BLaER1 (cell line): ENCODE results near the gene MGLL.
A peak's percentile ranks its signal among the peaks of the same experiment; 100 is the strongest.

Source experiments
- H3K27ac ChIP-seq: shearing (Covaris generic); formaldehyde crosslinking; 2 replicates; pipeline ENCODE4 v1.8.1; 2022
- H3K27me3 ChIP-seq: shearing (Covaris generic); formaldehyde crosslinking; 2 replicates; pipeline ENCODE4 v1.8.1; 2022
- H3K36me3 ChIP-seq: shearing (Covaris generic); formaldehyde crosslinking; 2 replicates; pipeline ENCODE4 v1.8.1; 2022
- H3K4me1 ChIP-seq: shearing (Covaris generic); formaldehyde crosslinking; 2 replicates; pipeline ENCODE4 v1.8.1; 2022
- H3K4me2 ChIP-seq: shearing (Covaris generic); formaldehyde crosslinking; 2 replicates; pipeline ENCODE4 v1.8.1; 2022
- H3K4me3 ChIP-seq: shearing (Covaris generic); formaldehyde crosslinking; 2 replicates; pipeline ENCODE4 v1.8.1; 2022
- H3K9ac ChIP-seq: shearing (Covaris generic); formaldehyde crosslinking; 2 replicates; pipeline ENCODE4 v1.8.1; 2022
- H3K9me3 ChIP-seq: shearing (Covaris generic); formaldehyde crosslinking; 2 replicates; pipeline ENCODE4 v1.8.1; 2022
- H4K20me1 ChIP-seq: shearing (Covaris generic); formaldehyde crosslinking; 2 replicates; pipeline ENCODE4 v1.8.1; 2022
- Cebpa-rat ChIP-seq: shearing (Covaris generic); IDR thresholded peaks from 2 replicates; pipeline ENCODE4 v1.8.1; 2022

Gene MGLL

DNA sequence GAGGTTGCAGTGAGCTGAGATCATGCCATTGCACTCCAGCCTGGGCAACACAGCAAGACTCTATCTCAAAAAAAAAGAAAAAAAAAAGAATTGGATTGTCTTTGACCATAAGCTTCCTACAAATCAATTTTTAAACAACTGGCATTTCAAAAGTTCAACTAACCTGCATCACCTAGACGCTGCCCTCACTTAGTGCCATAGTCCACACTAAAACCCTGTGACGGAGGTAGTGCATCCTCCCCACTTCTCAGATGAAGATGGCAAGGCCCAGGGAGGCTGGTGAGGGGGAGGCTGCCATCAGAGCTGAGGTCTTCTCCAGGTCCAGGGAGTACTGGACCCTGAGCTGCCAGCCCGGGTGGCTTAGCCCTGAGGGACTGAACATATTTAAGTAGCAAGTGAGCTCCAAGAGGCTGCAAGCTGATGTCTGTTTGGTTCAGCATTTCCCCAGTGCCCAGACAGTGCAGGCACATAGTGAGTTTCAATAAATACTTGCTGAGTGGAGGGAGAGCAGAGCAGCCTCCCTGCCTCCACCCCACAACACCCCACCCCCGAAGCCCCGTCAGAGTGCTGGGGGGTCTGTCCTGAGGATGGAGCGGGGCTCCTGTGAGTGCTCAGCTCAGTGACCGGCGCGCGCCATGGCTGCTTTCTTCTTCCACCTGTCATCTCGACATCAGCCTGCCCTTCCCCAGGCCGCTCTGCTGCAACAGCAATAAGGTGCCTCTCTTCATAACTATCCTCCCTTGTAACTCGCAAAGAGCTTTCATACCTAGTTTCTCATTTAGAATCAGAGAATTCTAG is 52.8 kb downstream of the MGLL start:
- H3K36me3 ChIP-seq = no peaks in the 10 kb centered on the region
- H3K9ac ChIP-seq = no peak overlapping the region
- no peak overlapping the region for H3K4me3 ChIP-seq
- H3K27me3 ChIP-seq = no peaks in the 10 kb centered on the region
- H3K27ac ChIP-seq = no peak overlapping the region
- H4K20me1 ChIP-seq = no peaks in the 10 kb centered on the region
- TF ChIP-seq Cebpa-rat = no peak
- peaks cover 36% of the 10 kb centered on the region for H3K4me1 ChIP-seq
- H3K4me2 ChIP-seq = no peak overlapping the region
- peaks cover 28% of the 10 kb centered on the region for H3K9me3 ChIP-seq

DNA sequence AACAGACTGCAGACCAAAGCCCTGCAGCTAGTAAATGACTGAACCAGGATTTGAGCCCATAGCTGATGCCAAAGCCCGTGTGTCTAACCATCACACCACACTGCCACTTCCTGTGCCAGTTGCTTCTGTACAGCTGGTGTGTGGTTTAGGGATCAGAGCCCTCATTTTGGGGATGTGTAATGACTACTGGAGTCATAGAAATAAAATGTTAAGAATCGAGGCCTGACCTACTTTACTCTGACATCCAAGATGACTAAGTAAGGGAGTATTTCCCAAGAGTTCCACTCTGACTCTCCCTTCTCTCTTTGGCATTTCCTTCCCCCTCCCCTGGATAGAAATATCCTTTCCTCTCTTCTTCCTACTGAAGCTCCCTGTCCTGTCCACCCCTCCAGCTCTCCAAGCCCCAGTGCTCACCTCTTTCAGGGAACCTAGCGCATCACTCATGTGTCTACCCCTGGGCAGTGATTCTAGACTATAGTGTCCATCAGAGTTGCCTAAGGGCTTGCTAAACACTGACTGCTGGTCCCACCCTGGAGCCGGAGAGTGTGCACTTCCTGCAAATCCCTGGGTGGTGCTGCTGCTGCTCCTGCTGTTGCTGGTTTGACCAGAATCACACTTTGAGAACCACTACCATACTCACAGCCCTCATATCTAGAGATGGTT is 53.8 kb downstream of the MGLL start:
- H4K20me1 ChIP-seq = no peaks in the 10 kb centered on the region
- H3K4me2 ChIP-seq = no peak overlapping the region
- no peak overlapping the region for H3K27ac ChIP-seq

DNA sequence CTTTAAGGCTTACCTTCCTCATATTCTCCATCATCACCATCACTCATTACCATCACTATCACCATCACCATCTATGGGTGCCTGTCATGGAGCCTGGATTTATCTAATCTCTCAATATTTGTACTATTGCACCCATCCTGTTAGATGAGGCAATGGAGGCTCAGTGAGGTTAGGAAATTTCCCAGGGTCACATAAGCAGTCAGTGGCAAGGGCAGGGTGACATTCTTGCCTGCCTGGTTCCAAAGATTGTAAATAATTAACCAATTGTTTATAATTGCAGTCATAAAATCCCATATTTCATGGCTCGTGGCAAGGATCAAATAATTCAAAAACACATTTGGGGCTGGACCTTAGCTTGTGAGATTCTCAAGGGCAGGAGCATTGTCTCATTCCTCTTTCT is 55.2 kb downstream of the MGLL start:
- H3K4me3 ChIP-seq = no peak overlapping the region

More for the DNA sequence above, 53.8 kb downstream of the MGLL start:
- Histone ChIP-seq H3K27me3 (no peaks in the 10 kb centered on the region), H3K9me3 (peaks cover 28% of the 10 kb centered on the region), H3K4me1 (peaks cover 36% of the 10 kb centered on the region), H3K4me3 (no peak overlapping the region), H3K9ac (no peak overlapping the region), H3K36me3 (no peaks in the 10 kb centered on the region)
- no peak for TF ChIP-seq Cebpa-rat

GRCh38 chr3:127765735-127766134 is 56.6 kb downstream of the MGLL start:
- no peak overlapping the region for H3K4me2 ChIP-seq
- H3K9ac ChIP-seq = no peak overlapping the region
- peaks cover 44% of the 10 kb centered on the region for H3K4me1 ChIP-seq
- H3K9me3 ChIP-seq = peaks cover 28% of the 10 kb centered on the region
- no peak overlapping the region for H3K4me3 ChIP-seq
- TF ChIP-seq Cebpa-rat = no peak
- H3K27me3 ChIP-seq = no peaks in the 10 kb centered on the region
- H3K27ac ChIP-seq = no peak overlapping the region
- no peaks in the 10 kb centered on the region for H3K36me3 ChIP-seq
- H4K20me1 ChIP-seq = no peaks in the 10 kb centered on the region

More for the DNA sequence above, 55.2 kb downstream of the MGLL start:
- no peaks in the 10 kb centered on the region for H3K36me3 ChIP-seq
- no peak overlapping the region for H3K27ac ChIP-seq
- H4K20me1 ChIP-seq = no peaks in the 10 kb centered on the region
- H3K9me3 ChIP-seq = peaks cover 28% of the 10 kb centered on the region
- peaks cover 36% of the 10 kb centered on the region for H3K4me1 ChIP-seq
- H3K4me2 ChIP-seq = no peak overlapping the region
- no peaks in the 10 kb centered on the region for H3K27me3 ChIP-seq
- TF ChIP-seq Cebpa-rat = no peak
- H3K9ac ChIP-seq = no peak overlapping the region

GRCh38 chr3:127764841-127765362 is 57.4 kb downstream of the MGLL start:
- Histone ChIP-seq H3K4me3 (no peak overlapping the region), H3K9ac (no peak overlapping the region), H3K4me1 (peaks cover 49% of the 10 kb centered on the region), H3K27ac (no peak overlapping the region), H3K27me3 (no peaks in the 10 kb centered on the region), H4K20me1 (no peaks in the 10 kb centered on the region), H3K4me2 (peak overlapping the region; percentile 86), H3K36me3 (no peaks in the 10 kb centered on the region), H3K9me3 (peaks cover 28% of the 10 kb centered on the region)
- TF ChIP-seq Cebpa-rat = no peak

GRCh38 chr3:127764301-127764700 is 58.0 kb downstream of the MGLL start:
- Histone ChIP-seq H4K20me1 (no peaks in the 10 kb centered on the region), H3K9me3 (peaks cover 28% of the 10 kb centered on the region), H3K4me3 (no peak overlapping the region), H3K27ac (0 out of 2 replicates have a peak overlapping the region, but pooled peaks have one; percentile 68), H3K27me3 (no peaks in the 10 kb centered on the region), H3K9ac (no peak overlapping the region), H3K36me3 (no peaks in the 10 kb centered on the region), H3K4me2 (peak overlapping the region; percentile 86), H3K4me1 (peaks cover 52% of the 10 kb centered on the region)
- TF ChIP-seq Cebpa-rat = no peak

DNA sequence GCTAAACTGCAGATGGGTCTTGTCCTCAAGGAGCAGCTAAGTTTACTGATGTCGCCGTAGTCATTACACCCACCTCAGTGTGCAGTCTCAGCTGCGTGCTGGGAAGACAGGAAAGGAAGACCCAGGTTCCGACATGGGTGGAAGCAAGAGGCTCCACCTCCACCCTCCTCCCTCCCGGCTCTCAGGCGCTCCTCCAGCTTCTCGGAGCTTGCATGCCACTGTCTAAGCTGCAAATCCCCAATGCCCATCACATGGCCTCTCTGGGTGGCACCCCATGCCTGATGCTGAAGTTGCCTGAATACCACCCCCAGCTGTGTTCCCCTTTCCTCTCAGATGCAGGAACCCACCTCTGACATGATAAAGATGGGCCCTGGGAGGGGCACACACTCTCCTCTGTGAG is 58.5 kb downstream of the MGLL start:
- no peaks in the 10 kb centered on the region for H3K36me3 ChIP-seq
- H3K4me3 ChIP-seq = no peak overlapping the region
- H3K4me2 ChIP-seq = peak overlapping the region; percentile 86
- peak overlapping the region; percentile 68; the same call in 1 of the 2 replicates for H3K27ac ChIP-seq
- peaks cover 52% of the 10 kb centered on the region for H3K4me1 ChIP-seq
- H3K27me3 ChIP-seq = no peaks in the 10 kb centered on the region
- H3K9me3 ChIP-seq = peaks cover 26% of the 10 kb centered on the region
- no peaks in the 10 kb centered on the region for H4K20me1 ChIP-seq
- TF ChIP-seq Cebpa-rat = no peak
- no peak overlapping the region for H3K9ac ChIP-seq

GRCh38 chr3:127763337-127763736 is 59.0 kb downstream of the MGLL start:
- peaks cover 52% of the 10 kb centered on the region for H3K4me1 ChIP-seq
- H3K36me3 ChIP-seq = no peaks in the 10 kb centered on the region
- H3K9ac ChIP-seq = no peak overlapping the region; the same call in 1 of the 2 replicates
- peak overlapping the region; percentile 68 for H3K27ac ChIP-seq
- no peak for TF ChIP-seq Cebpa-rat
- H4K20me1 ChIP-seq = no peaks in the 10 kb centered on the region
- H3K4me2 ChIP-seq = peak overlapping the region; percentile 86
- no peaks in the 10 kb centered on the region for H3K27me3 ChIP-seq
- no peak overlapping the region for H3K4me3 ChIP-seq
- H3K9me3 ChIP-seq = peaks cover 21% of the 10 kb centered on the region

- no peak for TF ChIP-seq Cebpa-rat
- Histone ChIP-seq H3K9ac (peak overlapping the region; percentile 50; the same call in 1 of the 2 replicates), H3K4me2 (peak overlapping the region; percentile 86), H4K20me1 (no peaks in the 10 kb centered on the region), H3K36me3 (no peaks in the 10 kb centered on the region), H3K4me3 (0 out of 2 replicates have a peak overlapping the region, but pooled peaks have one; percentile 52), H3K27ac (peak overlapping the region; percentile 68), H3K27me3 (no peaks in the 10 kb centered on the region), H3K9me3 (peaks cover 15% of the 10 kb centered on the region), H3K4me1 (peaks cover 52% of the 10 kb centered on the region)
Observed at GRCh38 chr3:127762787-127763105, 59.6 kb downstream of the MGLL start.
